HL-60 (cell line): ENCODE results near the gene PANX3.

Experiments used
- DNase-seq, 2 experiments: peaks; one replicate each; pipeline ENCODE4 v3.0.0-alpha.2; 2010 to 2020; ENCODE audit warnings: low read depth in 1 of 2, low spot score in 1 of 2
- H3K27ac ChIP-seq: fragments of 250-450 bp; sonication (Bioruptor Pico); replicated peaks from 2 replicates; pipeline ENCODE4 v1.5.1; 2020; ENCODE audit warnings: mild to moderate bottlenecking, moderate library complexity
- H3K27me3 ChIP-seq: fragments of 250-450 bp; sonication (Bioruptor Pico); 2 replicates; pipeline ENCODE4 v1.5.1; 2021; ENCODE audit warnings: mild to moderate bottlenecking, moderate library complexity; ENCODE audit not compliant: insufficient read depth, poor library complexity, severe bottlenecking
- H3K4me3 ChIP-seq: replicated peaks from 2 replicates; pipeline ENCODE4 v1.5.1; 2011; ENCODE audit warnings: mild to moderate bottlenecking, control low read depth, low read length; ENCODE audit not compliant: insufficient read depth
- CTCF ChIP-seq: IDR thresholded peaks from one replicate; pipeline ENCODE4 v1.5.1; 2011; ENCODE audit warnings: low read length, control low read depth, inconsistent platforms; ENCODE audit not compliant: insufficient read depth
- SPI1 ChIP-seq: IDR thresholded peaks from 2 replicates; pipeline ENCODE4 v1.6.1; 2012; ENCODE audit warnings: low read depth, mild to moderate bottlenecking, borderline replicate concordance

The PANX3 gene

GRCh38 chr11:124669193-124669592 is 58.0 kb downstream of the PANX3 start:
- no peak overlapping the region for H3K27ac ChIP-seq
- no peak overlapping the region for H3K4me3 ChIP-seq
- no peaks in the 10 kb centered on the region for H3K27me3 ChIP-seq
- TF ChIP-seq CTCF, result peak; percentile 72
- TF ChIP-seq SPI1, result no peak
- peak in 1 of 2 experiments; percentile 39 for DNase-seq
